ENCODE results near the gene CCDC187.

CCDC187 gene

GRCh38 chr9:136341042-136341655 is 37.3 kb upstream of the CCDC187 start:
- peaks cover 0 to 47% (median 29%) of the 10 kb centered on the region in 3 donors for H3K36me3 ChIP-seq
- intact Hi-C loops (cut with DNase I; ENCODE audit: low total_unique reads) = no loop called here
- H3K27me3 ChIP-seq = no peaks in the 10 kb centered on the region
- H3K27ac ChIP-seq = no peak overlapping the region
- no peaks in the 10 kb centered on the region for H3K9me3 ChIP-seq
- no peak for DNase-seq
- peaks cover 0 to 34% (median 23%) of the 10 kb centered on the region in 4 donors for H3K4me1 ChIP-seq
- no peak overlapping the region for H3K4me3 ChIP-seq
- no peak for TF ChIP-seq CTCF (IDR thresholded peaks at IDR 0.05)

GRCh38 chr9:136340356-136341041 is 36.6 kb upstream of the CCDC187 start:
- H3K9me3 ChIP-seq = no peaks in the 10 kb centered on the region
- TF ChIP-seq CTCF (IDR thresholded peaks at IDR 0.05) = no peak
- H3K36me3 ChIP-seq = peaks cover 0 to 53% (median 30%) of the 10 kb centered on the region in 3 donors
- H3K4me1 ChIP-seq = peaks cover 0 to 28% (median 18%) of the 10 kb centered on the region in 4 donors
- no peak overlapping the region for H3K27ac ChIP-seq
- no peaks in the 10 kb centered on the region for H3K27me3 ChIP-seq
- no peak overlapping the region for H3K4me3 ChIP-seq
- intact Hi-C loops (cut with DNase I; ENCODE audit: low total_unique reads) = no loop called here
- no peak for DNase-seq

GRCh38 chr9:136339958-136340310 is 36.0 kb upstream of the CCDC187 start:
- H3K36me3 ChIP-seq = peaks cover 0 to 57% (median 30%) of the 10 kb centered on the region in 3 donors
- H3K4me1 ChIP-seq = peaks cover 0 to 22% (median 15%) of the 10 kb centered on the region in 4 donors
- TF ChIP-seq CTCF (IDR thresholded peaks at IDR 0.05) = no peak
- H3K27ac ChIP-seq = no peak overlapping the region
- H3K27me3 ChIP-seq = no peaks in the 10 kb centered on the region
- H3K9me3 ChIP-seq = no peaks in the 10 kb centered on the region
- DNase-seq = no peak
- no peak overlapping the region for H3K4me3 ChIP-seq
- intact Hi-C loops (cut with DNase I; ENCODE audit: low total_unique reads) = no loop called here

GRCh38 chr9:136339173-136339957 is 35.5 kb upstream of the CCDC187 start:
- Histone ChIP-seq H3K36me3 (peaks cover 0 to 63% (median 31%) of the 10 kb centered on the region in 3 donors), H3K4me1 (peaks cover 0 to 17% (median 13%) of the 10 kb centered on the region in 4 donors), H3K27me3 (no peaks in the 10 kb centered on the region), H3K9me3 (no peaks in the 10 kb centered on the region), H3K27ac (no peak overlapping the region), H3K4me3 (no peak overlapping the region)
- intact Hi-C loops (cut with DNase I; ENCODE audit: low total_unique reads) = no loop called here
- DNase-seq = peak in 1 of 2 donors; percentile 49
- peak; percentile 63 to 70 for TF ChIP-seq CTCF (IDR thresholded peaks at IDR 0.05)

- Histone ChIP-seq H3K36me3 (peaks cover 0 to 67% (median 33%) of the 10 kb centered on the region in 3 donors), H3K4me1 (peaks cover 0 to 17% (median 13%) of the 10 kb centered on the region in 4 donors), H3K27ac (no peak overlapping the region), H3K27me3 (no peaks in the 10 kb centered on the region), H3K9me3 (no peaks in the 10 kb centered on the region), H3K4me3 (no peak overlapping the region)
- DNase-seq = no peak
- intact Hi-C loops (cut with DNase I; ENCODE audit: low total_unique reads) = no loop called here
- no peak for TF ChIP-seq CTCF (IDR thresholded peaks at IDR 0.05)
Observed at GRCh38 chr9:136338511-136338910, 34.6 kb upstream of the CCDC187 start.
